OCI-LY7 (cell line): ENCODE data around the gene PLCB3.

Source experiments
- EZH2phosphoT487 ChIP-seq: fragments of 200-600 bp; sonication (generic); IDR thresholded peaks from 2 replicates; pipeline ENCODE4 v1.6.1; 2018; ENCODE audit warnings: low read depth, borderline replicate concordance, mild to moderate bottlenecking, mixed run types, antibody characterized with exemption, low read length, moderate library complexity, mixed read lengths
- TF ChIP-seq, protein P1 (sequence below): fragments of 200-600 bp; sonication (generic); conservative IDR thresholded peaks from 2 replicates; pipeline ENCODE4 v1.5.1; 2014; ENCODE audit warnings: mild to moderate bottlenecking, antibody characterized with exemption, low read length, moderate library complexity, mixed read lengths

DNA sequence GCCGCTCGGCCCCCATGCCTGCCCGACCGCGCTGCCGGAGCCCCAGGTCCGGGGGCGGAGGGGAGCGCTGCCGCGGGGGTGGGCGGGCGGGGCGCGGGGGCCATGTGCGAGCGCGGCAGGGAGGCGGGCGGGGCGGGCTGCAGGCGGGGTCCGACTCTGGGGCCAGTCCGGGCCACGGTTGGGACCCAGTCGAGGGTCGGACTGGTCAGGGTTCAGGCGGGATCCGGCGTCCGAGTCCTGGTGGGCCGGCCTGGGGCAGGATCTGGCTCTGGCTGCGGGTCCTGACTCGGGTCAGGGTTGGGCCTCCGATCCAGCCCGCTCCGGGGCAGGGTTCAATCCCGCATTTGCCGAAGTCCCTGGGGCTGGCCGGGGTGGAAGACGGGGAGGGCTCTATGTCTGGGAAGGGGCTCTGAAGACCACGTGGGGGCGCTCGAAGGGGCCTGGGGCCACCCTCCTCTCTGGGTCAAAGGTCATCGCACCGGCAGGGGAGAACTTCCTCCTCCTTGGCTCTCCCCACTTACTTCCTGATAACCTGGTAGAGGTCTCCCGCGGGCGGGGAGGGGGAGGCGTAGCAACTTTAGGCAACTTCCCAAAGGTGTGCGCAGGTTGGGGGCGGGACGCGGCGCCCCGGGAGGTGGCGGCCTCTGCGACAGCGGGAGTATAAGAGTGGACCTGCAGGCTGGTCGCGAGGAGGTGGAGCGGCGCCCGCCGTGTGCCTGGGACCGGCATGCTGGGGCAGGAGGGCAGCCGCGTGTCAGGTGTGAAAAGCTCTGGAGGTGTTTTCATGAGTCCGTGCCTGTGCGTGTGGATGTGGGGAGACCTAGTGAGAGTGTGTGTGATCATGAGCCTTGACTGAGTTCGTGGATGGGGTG, 54.6 kb downstream of the PLCB3 start:
- TF ChIP-seq, protein P1, sequence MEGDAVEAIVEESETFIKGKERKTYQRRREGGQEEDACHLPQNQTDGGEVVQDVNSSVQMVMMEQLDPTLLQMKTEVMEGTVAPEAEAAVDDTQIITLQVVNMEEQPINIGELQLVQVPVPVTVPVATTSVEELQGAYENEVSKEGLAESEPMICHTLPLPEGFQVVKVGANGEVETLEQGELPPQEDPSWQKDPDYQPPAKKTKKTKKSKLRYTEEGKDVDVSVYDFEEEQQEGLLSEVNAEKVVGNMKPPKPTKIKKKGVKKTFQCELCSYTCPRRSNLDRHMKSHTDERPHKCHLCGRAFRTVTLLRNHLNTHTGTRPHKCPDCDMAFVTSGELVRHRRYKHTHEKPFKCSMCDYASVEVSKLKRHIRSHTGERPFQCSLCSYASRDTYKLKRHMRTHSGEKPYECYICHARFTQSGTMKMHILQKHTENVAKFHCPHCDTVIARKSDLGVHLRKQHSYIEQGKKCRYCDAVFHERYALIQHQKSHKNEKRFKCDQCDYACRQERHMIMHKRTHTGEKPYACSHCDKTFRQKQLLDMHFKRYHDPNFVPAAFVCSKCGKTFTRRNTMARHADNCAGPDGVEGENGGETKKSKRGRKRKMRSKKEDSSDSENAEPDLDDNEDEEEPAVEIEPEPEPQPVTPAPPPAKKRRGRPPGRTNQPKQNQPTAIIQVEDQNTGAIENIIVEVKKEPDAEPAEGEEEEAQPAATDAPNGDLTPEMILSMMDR: peak; percentile 80
- no peak for TF ChIP-seq EZH2phosphoT487
